ENCODE results near the gene CEP192. TPM values are rescaled to one million over a fixed set of nuclear protein-coding genes. Genes with fewer than 3 reads are reported as not detected.
"Not testable (repeated sequence)": the region's sequence is repeated elsewhere in the genome, so short reads cannot be mapped to it uniquely, and the experiment has no call there.

Gene CEP192
- total and polyA plus RNA-seq, 5 experiments from 2014 or later: 3.0 to 40.9 (median 6.7) TPM

- Mint-ChIP-seq H3K36me3 (peaks cover 0 to 80% (median 49%) of the 10 kb centered on the region in 3 donors), H3K9me3 (no peaks in the 10 kb centered on the region), H3K27ac (peak overlapping the region in 1 of 10 donors; percentile 46), H3K4me1 (peaks cover 3 to 17% (median 6%) of the 10 kb centered on the region in 4 donors), H3K4me3 (no peak overlapping the region), H3K27me3 (no peaks in the 10 kb centered on the region)
- DNase-seq: no peak
- POLR2A ChIA-PET: interaction anchor here (0.6 kb wide), 1 partner anchor 19 kb away, joined by 5 read pairs; no protein-coding TSS in a partner anchor
- no peak for ATAC-seq
Measured at GRCh38 chr18:12968115-12968514, 23.0 kb upstream of the CEP192 start.

DNA sequence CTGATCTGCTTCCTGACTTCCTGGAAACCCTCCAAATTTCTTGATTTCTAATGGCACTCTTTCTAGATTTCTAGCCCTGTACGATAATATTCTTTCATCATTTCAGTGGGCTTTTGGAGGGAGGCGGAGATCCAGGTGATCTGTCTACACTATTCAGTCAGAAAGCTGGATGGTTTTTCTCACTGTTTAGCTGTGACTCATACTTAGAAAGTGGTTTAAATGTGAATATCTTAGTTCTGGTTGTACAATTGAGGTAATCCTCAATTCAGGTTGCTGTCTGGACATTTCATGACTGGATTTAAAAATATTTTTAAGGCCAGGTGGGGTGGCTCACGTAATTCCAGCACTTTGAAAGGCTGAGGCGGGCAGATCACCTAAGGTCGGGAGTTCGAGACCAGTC is 22.5 kb upstream of the CEP192 start:
- Mint-ChIP-seq H3K9me3 (no peaks in the 10 kb centered on the region), H3K36me3 (peaks cover 0 to 78% (median 45%) of the 10 kb centered on the region in 3 donors), H3K27ac (peak overlapping the region in 1 of 10 donors; percentile 79), H3K4me3 (no peak overlapping the region), H3K4me1 (peaks cover 3 to 17% (median 6%) of the 10 kb centered on the region in 4 donors), H3K27me3 (no peaks in the 10 kb centered on the region)
- POLR2A ChIA-PET: no interaction called here
- DNase-seq (no peak), ATAC-seq (no peak)

DNA sequence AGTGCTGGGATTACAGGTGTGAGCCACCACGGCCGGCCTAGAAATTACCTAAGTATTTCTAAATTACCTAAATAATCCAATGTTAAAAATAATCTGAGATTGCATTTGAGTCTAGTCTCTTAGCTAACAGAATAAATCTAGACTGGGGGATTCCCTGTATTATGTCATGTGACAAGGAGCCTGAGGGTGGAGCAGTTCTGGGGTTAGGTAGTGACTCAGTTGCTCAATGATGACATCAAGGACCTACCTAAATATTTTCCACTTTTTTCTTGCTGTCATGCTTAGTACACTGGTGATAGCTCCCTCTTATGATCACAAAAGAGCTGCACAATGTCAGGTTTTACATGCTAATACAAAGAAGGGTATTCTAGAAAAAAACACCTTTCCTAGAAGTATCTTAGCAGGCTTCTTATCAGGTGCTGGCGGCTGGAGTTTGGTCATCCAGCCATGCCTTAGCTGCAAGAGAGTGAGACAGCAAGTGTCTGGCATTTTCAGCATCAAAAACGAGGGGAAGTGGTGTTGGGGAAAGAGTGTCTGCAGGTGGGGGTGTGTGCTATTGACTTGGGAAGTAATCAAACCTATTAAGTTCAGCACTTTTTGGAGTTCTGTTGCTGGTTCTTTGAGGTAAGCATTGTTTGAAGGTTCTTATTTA is 17.5 kb upstream of the CEP192 start:
- peaks cover 3 to 71% (median 16%) of the 10 kb centered on the region in 3 donors for H3K36me3 Mint-ChIP-seq
- no peaks in the 10 kb centered on the region for H3K9me3 Mint-ChIP-seq
- H3K27ac Mint-ChIP-seq: peak overlapping the region in 5 of 10 donors; percentile 0 to 57 (median 5)
- H3K4me1 Mint-ChIP-seq: peaks cover 0 to 16% (median 7%) of the 10 kb centered on the region in 4 donors
- POLR2A ChIA-PET: no interaction called here
- H3K4me3 Mint-ChIP-seq: no peak overlapping the region
- DNase-seq: no peak
- no peak for ATAC-seq
- no peaks in the 10 kb centered on the region for H3K27me3 Mint-ChIP-seq

GRCh38 chr18:12975488-12975887 is 15.7 kb upstream of the CEP192 start:
- H3K27ac Mint-ChIP-seq: peak overlapping the region in 4 of 10 donors; percentile 8 to 69 (median 41)

GRCh38 chr18:12976305-12976704 is 14.9 kb upstream of the CEP192 start:
- peaks cover 5 to 58% (median 12%) of the 10 kb centered on the region in 3 donors for H3K36me3 Mint-ChIP-seq
- no peak overlapping the region for H3K27ac Mint-ChIP-seq
- no peak for ATAC-seq
- no peak for DNase-seq
- peaks cover 0 to 13% (median 5%) of the 10 kb centered on the region in 4 donors for H3K4me1 Mint-ChIP-seq
- no peaks in the 10 kb centered on the region for H3K27me3 Mint-ChIP-seq
- H3K9me3 Mint-ChIP-seq: no peaks in the 10 kb centered on the region
- POLR2A ChIA-PET: interaction anchor here (0.7 kb wide), 2 partner anchors 16 to 1128 kb away, joined by 4 to 5 read pairs; no protein-coding TSS in a partner anchor
- H3K4me3 Mint-ChIP-seq: no peak overlapping the region

More at GRCh38 chr18:12975488-12975887, 15.7 kb upstream of the CEP192 start:
- Mint-ChIP-seq H3K9me3 (no peaks in the 10 kb centered on the region), H3K4me3 (no peak overlapping the region), H3K27me3 (no peaks in the 10 kb centered on the region), H3K36me3 (peaks cover 5 to 66% (median 15%) of the 10 kb centered on the region in 3 donors), H3K4me1 (peaks cover 0 to 13% (median 5%) of the 10 kb centered on the region in 4 donors)
- POLR2A ChIA-PET: no interaction called here
- no peak for ATAC-seq
- no peak for DNase-seq

DNA sequence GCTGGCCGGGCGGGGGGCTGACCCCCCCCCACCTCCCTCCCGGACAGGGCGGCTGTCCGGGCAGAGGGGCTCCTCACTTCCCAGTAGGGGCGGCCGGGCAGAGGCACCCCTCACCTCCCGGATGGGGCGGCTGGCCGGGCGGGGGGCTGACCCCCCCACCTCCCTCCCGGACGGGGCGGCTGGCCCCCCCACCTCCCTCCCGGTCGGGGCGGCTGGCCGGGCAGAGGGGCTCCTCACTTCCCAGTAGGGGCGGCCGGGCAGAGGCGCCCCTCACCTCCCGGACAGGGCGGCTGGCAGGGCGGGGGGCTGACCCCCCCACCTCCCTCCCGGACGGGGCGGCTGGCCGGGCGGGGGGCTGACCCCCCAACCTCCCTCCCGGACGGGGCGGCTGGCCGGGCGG is 11.1 kb upstream of the CEP192 start:
- H3K9me3 Mint-ChIP-seq, H3K27me3 Mint-ChIP-seq, DNase-seq, H3K4me1 Mint-ChIP-seq, H3K27ac Mint-ChIP-seq, POLR2A ChIA-PET, H3K4me3 Mint-ChIP-seq, ATAC-seq: not testable (repeated sequence)
- peaks cover 3 to 46% (median 5%) of the 10 kb centered on the region in 3 donors for H3K36me3 Mint-ChIP-seq

- DNase-seq: no peak
- H3K27me3 Mint-ChIP-seq: no peaks in the 10 kb centered on the region
- H3K9me3 Mint-ChIP-seq: no peaks in the 10 kb centered on the region
- H3K27ac Mint-ChIP-seq: peak overlapping the region in 9 of 10 donors; percentile 45 to 97 (median 93)
- no peak for ATAC-seq
- H3K4me3 Mint-ChIP-seq: peak overlapping the region; percentile 89 to 99 (median 97)
- peaks cover 0 to 11% (median 0%) of the 10 kb centered on the region in 3 donors for H3K36me3 Mint-ChIP-seq
- peaks cover 18 to 34% (median 20%) of the 10 kb centered on the region in 4 donors for H3K4me1 Mint-ChIP-seq
- POLR2A ChIA-PET: interaction anchor here (0.5 to 3.5 kb wide), 5 partner anchors 12 to 287 kb away, joined by 3 to 41 read pairs (median 6); partner anchors contain the start of genes CEP76, PSMG2 and SEH1L
Measured at GRCh38 chr18:12989397-12990122, 1.6 kb upstream of the CEP192 start.

GRCh38 chr18:12990123-12990475 is 1.1 kb upstream of the CEP192 start:
- Mint-ChIP-seq H3K27me3 (no peaks in the 10 kb centered on the region), H3K27ac (peak overlapping the region; percentile 80 to 97 (median 91)), H3K9me3 (no peaks in the 10 kb centered on the region), H3K4me3 (peak overlapping the region; percentile 89 to 99 (median 97)), H3K36me3 (peaks cover 0 to 9% (median 0%) of the 10 kb centered on the region in 3 donors), H3K4me1 (peaks cover 18 to 34% (median 20%) of the 10 kb centered on the region in 4 donors)
- ATAC-seq (no peak), DNase-seq (peak in 4 of 10 donors; percentile 4 to 42 (median 8))
- POLR2A ChIA-PET: interaction anchor here (2.0 to 3.5 kb wide), 3 partner anchors 13 to 287 kb away, joined by 6 to 41 read pairs (median 7); partner anchors contain the start of genes CEP76, PSMG2 and SEH1L

- H3K27ac Mint-ChIP-seq: peak overlapping the region; percentile 80 to 98 (median 94)
- peaks cover 0 to 6% (median 0%) of the 10 kb centered on the region in 3 donors for H3K36me3 Mint-ChIP-seq
- no peak for ATAC-seq
- H3K4me1 Mint-ChIP-seq: peaks cover 18 to 34% (median 20%) of the 10 kb centered on the region in 4 donors
- no peaks in the 10 kb centered on the region for H3K27me3 Mint-ChIP-seq
- H3K9me3 Mint-ChIP-seq: no peaks in the 10 kb centered on the region
- DNase-seq: peak in 1 of 10 donors; percentile 2
- POLR2A ChIA-PET: interaction anchor here (0.8 to 3.5 kb wide), 8 partner anchors 9 to 614 kb away, joined by 3 to 41 read pairs (median 7); partner anchors contain the start of genes AFG3L2, CEP76, PSMG2 and PTPN2
- peak overlapping the region; percentile 89 to 99 (median 97) for H3K4me3 Mint-ChIP-seq
Measured at GRCh38 chr18:12990641-12990966, 558 bp upstream of the CEP192 start.

- DNase-seq: no peak
- H3K4me1 Mint-ChIP-seq: peaks cover 18 to 34% (median 20%) of the 10 kb centered on the region in 4 donors
Measured at GRCh38 chr18:12991821-12992179, 638 bp downstream of the CEP192 start.

GRCh38 chr18:12993439-12993838 is 2.3 kb downstream of the CEP192 start:
- Mint-ChIP-seq H3K9me3 (no peaks in the 10 kb centered on the region), H3K4me3 (peak overlapping the region in 5 of 10 donors; percentile 8 to 99 (median 98)), H3K27me3 (no peaks in the 10 kb centered on the region), H3K4me1 (peaks cover 23 to 34% (median 24%) of the 10 kb centered on the region in 4 donors), H3K36me3 (no peaks in the 10 kb centered on the region), H3K27ac (no peak overlapping the region)
- ATAC-seq (no peak), DNase-seq (no peak)
- POLR2A ChIA-PET: no interaction called here

More at GRCh38 chr18:12991821-12992179, 638 bp downstream of the CEP192 start:
- Mint-ChIP-seq H3K27ac (peak overlapping the region; percentile 84 to 98 (median 94)), H3K9me3 (no peaks in the 10 kb centered on the region), H3K4me3 (peak overlapping the region; percentile 89 to 99 (median 97)), H3K36me3 (peaks cover 0 to 3% (median 0%) of the 10 kb centered on the region in 3 donors), H3K27me3 (no peaks in the 10 kb centered on the region)
- POLR2A ChIA-PET: interaction anchor here (1.0 to 3.5 kb wide), 5 partner anchors 43 to 289 kb away, joined by 3 to 41 read pairs (median 8); partner anchors contain the start of genes CEP76, PSMG2, PTPN2 and SEH1L
- no peak for ATAC-seq

DNA sequence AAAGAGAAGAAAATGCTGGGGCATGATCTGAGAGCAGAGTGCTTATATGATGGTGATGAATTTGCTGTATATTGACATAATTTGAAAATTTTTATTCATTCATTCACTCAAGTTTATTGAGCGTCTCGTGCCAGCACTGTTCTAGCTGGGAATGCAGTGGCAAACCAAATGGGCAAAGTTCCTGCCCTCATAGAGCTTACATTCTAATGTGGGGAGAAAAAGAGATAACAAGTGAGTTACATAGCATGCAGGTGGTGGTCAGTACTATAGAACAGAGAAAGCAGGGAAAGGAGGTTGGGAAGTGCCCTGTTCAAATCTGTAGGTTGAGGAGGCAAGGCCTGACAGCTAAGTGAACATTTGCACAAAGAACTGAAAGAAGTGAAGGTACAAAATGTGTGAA is 4.3 kb downstream of the CEP192 start:
- DNase-seq (no peak), ATAC-seq (no peak)
- Mint-ChIP-seq H3K9me3 (no peaks in the 10 kb centered on the region), H3K4me1 (peaks cover 18 to 25% (median 19%) of the 10 kb centered on the region in 4 donors), H3K27ac (no peak overlapping the region), H3K4me3 (no peak overlapping the region), H3K36me3 (peaks cover 0 to 11% (median 0%) of the 10 kb centered on the region in 3 donors), H3K27me3 (no peaks in the 10 kb centered on the region)
- POLR2A ChIA-PET: interaction anchor here (0.7 kb wide), 1 partner anchor 20 kb away, joined by 7 read pairs; no protein-coding TSS in a partner anchor
